ENCODE data around the gene CD300C.
"Not testable (repeated sequence)": the region's sequence is repeated elsewhere in the genome, so short reads cannot be mapped to it uniquely, and the experiment has no call there.

The CD300C gene

DNA sequence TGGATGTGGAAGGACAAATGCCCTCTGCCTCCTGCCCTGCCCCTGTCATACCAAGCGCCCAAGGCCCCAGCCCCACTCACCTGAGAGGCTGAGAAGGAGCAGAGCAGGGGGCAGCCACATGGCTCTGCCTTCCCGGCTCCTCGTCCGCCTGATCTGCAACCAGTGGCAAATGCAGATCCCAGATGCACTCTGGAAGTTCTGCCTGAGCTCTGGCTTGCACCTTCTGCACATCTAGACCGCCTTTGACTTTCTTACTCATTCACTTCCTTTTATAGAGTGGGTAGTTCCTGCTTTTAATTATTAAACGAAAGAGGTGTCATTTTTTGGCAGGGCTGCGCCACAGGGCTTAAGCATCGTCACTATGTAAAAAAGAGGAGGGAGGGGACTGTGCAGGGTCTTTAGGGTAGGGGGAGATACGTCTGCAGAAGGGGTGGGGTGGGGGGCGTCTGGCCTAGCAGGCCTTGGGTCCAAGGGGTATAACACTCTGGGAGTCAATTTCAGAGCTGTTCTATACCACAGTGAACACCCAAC, 14.6 kb downstream of the CD300C start, which contains the start of gene CD300LB:
Gene CD300LB (minus strand): TSS at position 245 of the 531 bp plus-strand sequence. CDS start 125 bp downstream, at position 120.
- DNase-seq (ENCODE audit: low spot score), result peak; percentile 31

DNA sequence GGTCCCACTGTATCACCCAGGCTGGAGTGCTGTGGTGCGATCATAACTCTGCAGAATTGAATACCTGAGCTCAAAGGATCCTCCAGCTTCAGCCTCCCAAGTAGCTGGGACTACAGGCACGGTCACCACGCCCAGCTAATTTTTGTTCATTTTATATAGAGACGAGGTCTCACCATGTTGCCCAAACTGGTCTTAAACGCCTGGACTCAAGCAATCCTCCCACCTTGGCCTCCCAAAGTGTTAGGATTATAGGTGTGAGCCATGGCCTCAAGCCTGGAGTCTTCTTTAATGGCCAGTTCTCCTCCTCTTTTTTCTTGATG, 15.1 kb downstream of the CD300C start:
- peak; percentile 9 for DNase-seq (ENCODE audit: low spot score)

DNA sequence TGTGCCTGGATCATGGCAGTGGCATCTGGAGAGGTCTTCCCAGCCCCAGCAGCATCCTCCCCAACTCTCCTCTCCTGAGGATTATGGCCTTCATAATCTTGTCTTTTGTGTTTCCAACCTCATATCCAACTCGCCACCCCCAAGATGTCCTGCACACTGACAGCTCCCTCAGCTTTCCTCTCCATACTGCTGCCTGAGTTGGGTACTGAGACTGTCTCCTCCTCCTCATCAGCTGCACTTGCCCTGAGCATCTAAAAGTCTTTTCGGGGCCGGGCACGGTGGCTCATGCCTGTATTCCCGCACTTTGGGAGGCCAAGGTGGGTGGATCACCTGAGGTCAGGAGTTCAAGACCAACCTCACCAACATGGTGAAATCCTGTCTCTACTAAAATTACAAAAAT, 16.7 kb downstream of the CD300C start:
- DNase-seq (ENCODE audit: low spot score), result peak; percentile 18

DNA sequence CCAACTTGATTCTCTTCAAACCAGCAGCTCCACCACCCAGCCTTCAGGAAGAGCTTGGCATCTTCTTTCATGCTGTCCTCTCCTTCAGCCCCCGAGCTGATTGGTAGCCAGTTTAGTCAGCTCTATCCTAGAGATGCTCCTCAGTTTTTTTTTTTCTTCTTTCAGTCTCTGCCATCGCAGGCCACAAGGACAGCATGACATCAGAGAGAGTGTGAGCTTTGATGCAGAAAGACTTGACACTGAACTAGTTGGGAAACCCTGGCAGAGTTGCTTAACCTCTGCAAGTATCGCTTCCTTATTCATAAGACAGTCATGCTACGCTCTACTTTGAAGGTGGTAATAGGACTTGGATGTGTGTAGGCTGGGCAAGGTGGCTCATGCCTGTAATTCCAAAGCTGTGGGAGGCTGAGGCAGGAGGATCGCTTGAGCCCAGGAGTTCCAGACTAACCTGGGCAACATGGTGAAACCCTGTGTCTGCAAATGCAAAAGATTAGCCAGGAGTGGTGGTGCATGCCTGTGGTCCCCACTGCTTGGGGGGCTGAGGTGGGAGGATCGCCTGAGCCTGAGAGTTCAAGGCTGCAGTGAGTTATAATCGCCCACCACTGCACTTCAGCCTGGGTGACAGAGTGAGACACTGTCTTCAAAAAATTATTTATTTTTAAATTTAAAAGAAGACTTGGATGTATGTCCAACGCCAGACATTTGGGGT, 17.3 kb downstream of the CD300C start:
- DNase-seq (ENCODE audit: low spot score), result peak; percentile 11

DNA sequence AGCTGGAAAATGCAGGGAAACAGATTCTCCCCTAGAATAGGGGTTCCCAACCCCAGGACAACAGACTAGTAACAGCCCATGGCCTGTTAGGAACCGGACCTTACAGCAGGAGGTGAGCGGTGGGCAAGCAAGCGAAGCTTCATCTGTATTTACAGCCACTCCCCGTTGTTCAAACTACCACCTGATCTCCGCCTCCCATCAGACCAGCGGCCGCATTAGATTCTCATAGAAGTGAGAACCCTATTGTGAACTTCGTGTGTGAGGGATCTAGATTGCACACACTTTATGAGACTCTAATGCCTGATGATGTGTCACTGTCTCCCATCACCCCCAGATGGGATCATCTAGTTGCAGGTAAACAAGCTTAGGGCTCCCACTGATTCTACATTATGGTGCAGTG, 18.2 kb downstream of the CD300C start:
- peak; percentile 26 for DNase-seq (ENCODE audit: low spot score)

DNA sequence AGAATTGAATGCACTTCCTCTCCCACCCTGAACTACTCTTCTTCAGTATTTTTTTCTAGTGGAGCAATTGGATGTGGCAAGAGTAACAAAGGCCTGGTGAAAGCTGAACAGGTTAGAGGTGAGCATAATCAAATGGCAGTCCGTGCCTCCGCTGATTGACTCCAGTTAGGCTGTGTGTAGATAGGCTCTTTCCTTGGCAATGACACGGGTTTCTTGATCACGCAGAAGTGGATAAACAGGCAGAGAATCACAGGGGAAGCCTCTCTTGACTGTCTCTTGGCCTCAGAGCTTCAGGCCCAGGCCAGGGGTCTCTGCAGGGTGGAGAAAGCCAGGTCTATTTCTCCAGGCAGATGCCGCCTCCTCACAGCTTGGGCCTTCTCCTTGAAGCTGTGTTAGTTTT, 18.8 kb downstream of the CD300C start:
- DNase-seq (ENCODE audit: low spot score), result peak; percentile 33

DNA sequence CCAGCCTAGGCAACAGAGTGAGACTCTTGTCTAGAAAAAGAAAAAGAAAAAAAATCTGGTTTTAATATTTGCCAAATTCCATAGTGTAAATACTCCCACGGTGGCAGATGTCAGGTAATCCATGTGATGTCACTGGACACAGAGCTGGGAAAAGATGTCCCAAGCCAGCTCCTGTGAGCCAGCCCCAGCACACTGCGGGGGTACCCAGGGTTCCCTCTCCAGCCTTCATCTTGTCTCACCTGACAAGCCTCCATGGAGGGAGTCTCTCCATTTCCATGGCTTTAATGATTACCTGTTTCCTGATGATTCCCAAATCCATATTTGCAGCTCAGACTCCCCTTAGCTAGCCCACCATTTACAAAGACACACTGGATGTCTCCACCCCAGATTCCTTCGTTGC, 19.2 kb downstream of the CD300C start:
- DNase-seq (ENCODE audit: low spot score), result no peak

DNA sequence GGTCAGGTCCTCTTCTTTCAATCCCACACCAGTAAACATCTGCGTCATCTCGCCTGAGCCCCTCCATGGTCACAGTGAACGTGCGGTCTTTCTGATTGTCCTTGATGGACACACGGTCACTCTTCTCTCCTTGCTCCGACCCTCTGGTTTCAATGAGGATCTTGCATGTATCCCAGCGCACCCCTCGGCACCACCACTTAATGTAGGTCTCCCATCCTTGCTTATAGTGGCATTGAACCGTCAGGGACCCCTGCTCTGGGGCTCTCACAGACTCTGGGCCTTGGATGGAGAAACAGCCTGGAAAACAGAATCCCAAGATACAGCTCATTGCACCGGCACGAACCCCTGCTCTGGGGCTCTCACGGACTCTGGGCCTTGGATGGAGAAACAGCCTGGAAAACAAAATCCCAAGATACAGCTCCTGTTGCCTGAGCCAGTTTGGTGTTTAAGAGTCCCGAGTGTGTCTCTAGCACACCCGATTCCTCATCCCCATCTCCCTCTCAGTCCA, 20.1 kb downstream of the CD300C start:
- DNase-seq (ENCODE audit: low spot score), result peak; percentile 22

DNA sequence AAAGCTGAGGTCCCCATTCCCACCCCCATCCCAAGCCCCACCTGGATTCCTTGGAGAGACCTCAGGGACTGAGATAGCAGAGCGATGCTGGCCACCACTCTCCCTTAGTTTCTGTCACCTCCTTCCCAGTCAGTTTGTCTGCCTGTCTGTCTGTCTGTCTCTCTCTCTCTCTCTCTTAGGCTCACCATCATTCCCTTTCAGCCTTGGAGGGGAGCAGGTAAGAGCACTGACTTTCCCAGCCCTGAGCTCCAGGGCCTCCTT, 20.5 kb downstream of the CD300C start:
- no peak for DNase-seq (ENCODE audit: low spot score)

DNA sequence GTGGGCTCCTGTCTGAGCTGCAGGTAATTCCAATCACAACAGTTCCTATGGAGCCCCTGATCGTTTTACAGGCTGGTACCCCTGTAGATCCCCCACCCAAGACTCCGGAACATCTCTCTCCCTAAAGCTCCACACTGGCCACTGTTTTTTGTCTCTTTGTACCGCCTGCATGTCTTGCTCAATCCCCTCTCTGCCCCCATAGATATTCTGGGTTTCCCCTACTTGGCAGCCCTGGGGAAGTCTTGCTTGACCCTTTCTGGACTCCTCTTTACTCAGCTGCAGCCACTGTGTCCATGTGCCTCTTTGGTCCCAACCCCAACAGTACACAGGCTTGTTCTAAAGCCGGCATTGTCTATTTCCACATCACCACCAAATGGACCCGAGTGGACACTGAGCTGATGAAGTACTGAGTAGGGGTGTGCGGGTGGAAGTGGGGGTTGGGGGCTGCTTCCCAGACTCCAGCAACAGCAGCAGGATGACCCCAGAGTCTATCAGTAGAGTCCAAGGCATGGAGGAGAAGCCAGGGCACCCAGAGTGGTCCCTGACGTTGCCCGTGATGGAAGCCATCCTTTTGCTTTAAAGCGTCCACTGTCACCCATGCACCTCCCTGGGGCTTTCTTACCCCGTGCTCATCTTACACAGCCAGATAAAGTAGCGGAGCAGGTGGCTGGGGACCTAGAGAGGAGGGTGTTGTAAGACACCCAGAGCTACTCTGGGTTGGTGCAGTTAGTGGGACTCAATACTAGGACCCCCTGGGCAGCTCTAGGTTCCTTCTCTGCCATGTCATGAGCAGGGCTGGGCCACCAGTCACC, 21.1 kb downstream of the CD300C start:
- DNase-seq (ENCODE audit: low spot score), result peak; percentile 54

DNA sequence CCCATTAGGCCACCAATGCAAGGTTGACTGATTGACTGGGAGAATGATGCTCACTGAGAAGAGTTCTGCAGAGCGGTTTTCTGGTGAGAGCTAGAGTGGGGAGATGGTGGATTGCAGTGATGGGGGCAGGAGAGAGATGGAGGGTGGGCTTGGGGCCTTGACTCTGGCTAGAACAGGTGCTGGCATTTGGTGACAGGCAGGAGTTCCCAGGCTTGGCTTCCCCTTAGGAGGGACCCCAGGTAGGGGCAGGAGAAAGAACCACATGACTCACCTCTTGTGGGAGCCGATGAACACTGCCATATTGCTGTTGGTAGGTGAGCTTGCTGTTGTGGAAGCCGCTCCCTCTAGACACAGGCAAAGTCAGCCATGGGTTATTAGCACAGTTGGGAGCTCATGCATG, 22.6 kb downstream of the CD300C start:
- peak; percentile 20 for DNase-seq (ENCODE audit: low spot score)

DNA sequence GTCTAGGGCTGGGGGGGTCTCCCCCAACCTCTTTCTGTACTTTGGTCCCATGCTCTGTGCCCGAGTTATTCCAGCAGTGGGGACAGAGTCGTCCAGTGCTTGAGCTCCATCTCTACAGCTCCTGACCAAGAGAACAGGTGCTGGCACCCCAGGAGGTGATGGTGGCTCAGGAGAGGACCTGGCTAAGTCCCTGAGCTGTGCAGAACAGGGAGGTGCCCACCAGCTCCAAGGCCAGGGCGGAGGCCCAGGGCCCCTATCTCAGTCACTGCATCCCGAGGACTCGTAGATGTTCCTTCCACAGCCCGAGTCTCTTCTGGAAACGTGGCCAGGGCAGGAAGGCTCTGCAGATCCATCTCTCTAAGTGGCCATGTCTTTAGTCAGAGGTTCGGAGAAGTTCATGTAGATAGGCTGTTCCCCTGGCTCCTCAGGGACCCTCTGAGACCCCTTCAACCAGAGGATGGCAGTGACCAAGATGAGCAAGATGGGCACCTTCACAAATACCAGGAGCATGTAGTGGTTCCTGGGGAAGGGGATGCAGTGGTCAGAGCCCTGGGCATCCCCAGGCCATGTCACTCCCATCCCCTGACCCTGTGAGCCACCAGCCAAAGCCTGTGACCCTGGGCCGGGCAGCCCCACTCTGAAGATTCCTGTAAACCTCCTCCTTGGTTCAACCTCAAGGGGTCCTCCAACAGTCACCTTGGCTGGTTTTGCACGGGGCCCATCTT, 23.4 kb downstream of the CD300C start:
- peak; percentile 54 for DNase-seq (ENCODE audit: low spot score)

DNA sequence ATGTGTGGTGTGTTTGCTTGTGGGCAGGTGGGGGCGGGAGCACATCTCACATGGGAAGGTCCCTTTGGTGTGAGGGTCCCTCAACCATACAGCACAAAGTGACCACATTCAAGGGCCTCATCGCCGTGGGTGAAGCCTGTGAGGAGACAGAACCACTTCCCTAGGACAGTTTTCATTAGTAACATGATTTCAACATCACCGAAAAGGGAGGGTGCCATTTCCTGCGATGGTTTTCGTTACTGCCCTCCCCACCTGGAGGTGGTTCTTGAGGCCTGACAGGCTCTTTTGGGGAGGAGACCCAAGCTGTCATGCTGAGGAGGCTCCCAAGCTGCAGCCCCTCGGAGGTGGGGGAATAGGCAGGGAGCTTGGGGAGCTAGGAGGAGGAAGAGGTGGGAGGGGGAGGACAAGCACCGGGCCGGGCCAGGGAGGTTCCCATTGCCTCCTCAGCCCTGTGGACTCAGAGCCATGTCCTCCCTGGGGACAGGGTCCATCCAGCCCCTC, 24.2 kb downstream of the CD300C start:
- no peak for DNase-seq (ENCODE audit: low spot score)

DNA sequence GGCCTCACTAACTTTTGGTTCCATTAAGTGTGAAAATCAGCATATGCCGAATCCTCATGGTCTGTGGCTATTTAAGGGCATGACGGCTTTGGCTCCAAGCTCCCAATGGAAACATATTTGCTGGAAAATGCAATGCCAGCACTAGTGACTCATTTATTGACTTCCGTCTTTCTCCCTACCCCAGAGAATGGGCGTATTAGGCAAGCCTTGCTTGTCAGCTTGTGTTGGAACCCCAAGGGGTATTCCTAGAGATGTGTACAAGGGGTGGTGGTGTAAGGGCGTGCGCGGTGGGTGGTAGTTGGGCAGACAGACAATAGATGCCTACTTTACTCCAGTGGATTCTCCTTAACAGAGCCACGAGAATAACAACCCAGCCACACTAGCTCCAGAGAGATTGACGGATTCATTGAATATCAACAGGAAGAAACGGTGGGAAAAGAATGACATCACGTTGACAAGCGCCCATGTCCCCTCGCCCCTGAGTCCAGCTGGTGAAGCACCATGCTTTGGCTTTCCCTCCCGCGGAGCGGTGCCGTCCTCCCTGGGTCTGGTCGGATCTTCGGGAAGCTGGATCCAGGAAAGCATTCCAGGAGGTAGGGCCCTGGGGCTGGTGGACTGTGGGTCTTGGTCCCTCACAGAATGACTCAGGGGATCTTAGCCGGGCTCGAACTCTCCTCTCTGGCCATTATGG, 25.0 kb downstream of the CD300C start:
- DNase-seq (ENCODE audit: low spot score), result no peak

DNA sequence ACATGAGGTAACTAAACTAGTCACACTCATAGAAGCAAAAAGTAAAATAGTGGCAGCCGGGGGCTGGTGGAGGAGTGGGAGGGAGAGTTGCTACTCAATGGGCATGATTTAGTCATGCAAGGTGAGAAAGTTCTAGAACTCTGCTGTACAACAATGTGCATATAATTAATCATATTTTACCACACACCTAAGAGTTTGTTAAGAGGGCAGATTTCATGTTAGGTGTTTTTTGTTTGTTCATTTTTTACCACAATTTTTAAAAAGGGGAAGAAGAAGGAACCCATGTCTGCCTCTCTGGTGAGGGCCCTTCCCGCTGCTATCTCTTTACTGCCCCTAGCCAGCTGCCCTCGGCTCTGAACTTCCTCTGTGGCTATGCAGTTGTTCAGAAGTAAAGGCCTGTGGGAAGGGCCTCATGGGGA, 25.9 kb downstream of the CD300C start:
- no peak for DNase-seq (ENCODE audit: low spot score)

DNA sequence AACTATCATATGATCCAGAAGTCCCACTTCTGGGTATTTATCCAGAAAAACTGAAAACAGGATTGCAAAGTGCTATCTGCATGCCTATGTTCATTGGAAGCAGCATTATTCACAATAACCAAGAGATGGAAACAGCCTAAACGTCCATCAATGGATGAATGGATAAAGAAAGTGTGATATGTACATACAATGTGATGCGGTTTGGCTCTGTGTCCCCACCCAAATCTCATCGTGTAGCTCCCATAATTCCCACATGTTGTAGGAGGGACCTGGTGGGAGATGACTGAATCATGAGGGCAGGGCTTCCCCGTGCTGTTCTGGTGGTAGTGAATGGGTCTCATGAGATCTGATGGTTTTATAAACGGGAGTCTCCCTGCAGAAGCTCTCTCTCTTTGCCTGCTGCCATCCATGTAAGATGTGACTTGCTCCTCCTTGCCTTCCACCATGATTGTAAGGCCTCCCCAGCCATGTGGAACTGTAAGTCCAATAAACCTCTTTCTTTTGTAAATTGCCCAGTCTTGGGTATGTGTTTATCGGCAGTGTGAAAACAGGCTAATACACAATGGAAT, 27.4 kb downstream of the CD300C start:
- DNase-seq (ENCODE audit: low spot score), result not testable (repeated sequence)

DNA sequence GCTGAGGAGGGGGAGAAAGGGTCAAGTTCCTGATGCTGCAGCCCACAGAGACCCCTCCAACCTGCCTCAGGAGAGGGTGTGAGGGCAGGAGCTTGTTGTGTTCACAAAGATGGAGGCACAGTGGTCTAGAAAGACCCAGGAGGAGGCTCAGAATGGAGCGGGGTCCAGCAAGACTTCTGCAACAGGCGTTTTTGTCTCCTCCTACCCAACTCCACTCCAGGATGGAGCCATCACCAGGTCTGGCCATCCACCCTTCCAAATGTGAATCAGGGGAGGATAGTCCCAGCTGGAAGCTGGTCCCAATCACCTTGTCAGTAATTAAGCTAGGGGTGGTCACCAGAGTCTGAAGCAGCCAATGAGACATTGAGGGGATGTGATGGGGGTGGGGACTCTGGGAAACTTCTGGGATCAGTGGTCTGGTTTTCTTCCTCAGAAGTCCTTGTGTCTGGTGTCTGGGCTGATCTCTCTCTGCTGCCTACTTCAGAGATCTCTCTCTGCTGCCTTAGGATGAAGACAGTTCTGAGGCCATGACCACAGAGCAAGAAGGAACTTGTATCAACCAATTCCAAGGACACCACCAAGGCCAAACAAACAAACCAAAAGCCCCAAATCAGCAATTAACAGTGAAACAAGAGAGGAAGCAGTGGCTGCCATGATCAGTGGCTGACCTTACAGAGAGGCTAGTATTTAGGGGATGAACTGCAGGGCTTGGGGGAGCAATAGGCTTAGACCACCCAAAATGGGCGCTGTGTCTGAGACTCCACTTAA, 29.2 kb downstream of the CD300C start:
- no peak for DNase-seq (ENCODE audit: low spot score)

DNA sequence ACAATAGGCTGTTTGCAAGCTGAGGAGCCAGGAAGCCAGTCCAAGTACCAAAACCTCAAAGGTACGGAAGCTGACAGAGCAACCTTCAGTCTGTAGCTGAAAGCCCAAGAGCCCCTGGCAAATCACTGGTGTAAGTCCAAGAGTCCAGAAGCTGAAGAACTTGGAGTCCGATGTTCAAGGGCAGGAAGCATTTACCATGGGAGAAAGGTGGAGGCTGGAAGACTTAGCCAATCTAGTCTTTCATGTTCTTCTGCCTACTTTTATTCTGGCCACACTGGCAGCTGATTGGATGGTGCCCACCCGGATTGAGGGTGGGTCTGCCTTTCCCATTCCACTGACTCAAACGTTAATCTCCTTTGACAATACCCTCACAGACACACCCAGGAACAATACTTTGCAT, 30.0 kb downstream of the CD300C start:
- no peak for DNase-seq (ENCODE audit: low spot score)

DNA sequence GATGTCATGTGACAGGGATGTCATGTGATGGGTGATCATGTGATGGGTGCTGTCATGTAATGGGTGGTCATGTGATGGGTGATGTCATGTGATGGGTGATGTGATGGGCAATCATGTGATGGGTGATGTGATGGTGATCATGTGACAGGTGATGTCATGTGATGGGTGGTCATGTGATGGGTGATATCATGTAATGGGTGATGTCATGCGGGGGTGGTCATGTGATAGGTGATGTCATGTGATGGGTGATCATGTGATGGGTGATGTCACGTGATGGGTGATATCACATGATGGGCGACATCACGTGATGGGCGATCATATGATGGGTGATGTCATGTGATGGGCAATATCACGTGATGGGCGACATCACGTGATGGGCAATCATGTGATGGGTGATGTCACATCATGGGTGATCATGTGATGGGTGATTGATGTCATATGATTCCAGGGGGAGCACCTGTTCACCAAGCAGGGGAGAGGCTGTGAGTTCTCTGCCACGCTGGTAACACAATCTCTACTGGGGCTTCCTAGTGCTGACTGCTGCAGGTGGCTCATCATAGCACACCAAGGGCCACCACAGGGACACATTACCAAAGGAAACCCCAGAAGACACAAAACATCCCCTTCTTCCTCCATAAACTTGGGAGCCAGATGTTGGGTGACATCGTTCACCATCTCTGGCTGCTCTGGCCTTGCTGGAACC, 31.1 kb downstream of the CD300C start:
- DNase-seq (ENCODE audit: low spot score), result no peak

DNA sequence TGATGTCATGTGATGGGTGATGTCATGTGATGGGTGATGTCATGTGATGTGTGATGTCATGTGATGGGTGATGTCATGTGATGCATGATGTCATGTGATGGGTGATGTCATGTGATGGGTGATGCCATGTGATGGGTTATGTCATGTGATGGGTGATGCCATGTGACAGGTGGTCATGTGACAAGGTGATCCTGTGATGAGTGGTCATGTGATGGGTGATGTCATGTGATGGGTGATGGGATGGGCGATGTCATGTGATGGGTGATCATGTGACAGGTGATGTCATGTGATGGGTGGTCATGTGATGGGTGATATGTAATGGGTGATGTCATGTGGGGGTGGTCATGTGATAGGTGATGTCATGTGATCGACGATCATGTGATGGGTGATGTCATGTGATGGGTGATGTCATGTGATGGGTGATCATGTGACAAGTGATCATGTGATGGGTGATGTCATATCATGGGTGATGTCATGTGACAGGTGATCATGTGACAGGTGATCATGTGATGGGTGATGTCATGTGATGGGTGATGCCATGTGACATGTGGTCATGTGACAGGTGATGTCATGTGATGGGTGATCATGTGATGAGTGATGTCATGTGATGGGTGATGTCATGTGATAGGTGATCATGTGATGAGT, 31.8 kb downstream of the CD300C start:
- DNase-seq (ENCODE audit: low spot score), result no peak
